Astrocyte (in vitro differentiated cells and primary cell): ENCODE results near the gene RNF123. TPM values are rescaled to one million over a fixed set of nuclear protein-coding genes. Genes with fewer than 3 reads are reported as not detected.

Experiments used
- DNase-seq: peaks from one replicate; pipeline ENCODE4 v3.0.0-alpha.2; 2010; ENCODE audit warnings: low read depth
- FAIRE-seq: peaks from 2 replicates; lab custom pipeline; 2011; peaks lifted over from hg19 to GRCh38; lab: Jason Lieb, UNC
- H2AFZ ChIP-seq: 2 replicates; pipeline ENCODE4 v1.6.0; 2012; ENCODE audit warnings: low read depth, low read length, inconsistent platforms
- H3K27ac ChIP-seq: 2 replicates; pipeline ENCODE4 v1.5.1; 2011; ENCODE audit warnings: low read depth, low read length, inconsistent platforms
- H3K27me3 ChIP-seq: 2 replicates; pipeline ENCODE4 v1.6.0; 2011; ENCODE audit warnings: low read length, inconsistent platforms; ENCODE audit not compliant: insufficient read depth
- H3K36me3 ChIP-seq: 2 replicates; pipeline ENCODE4 v1.5.1; 2011; ENCODE audit warnings: low read length, inconsistent platforms; ENCODE audit not compliant: insufficient read depth
- H3K4me1 ChIP-seq: 2 replicates; pipeline ENCODE4 v1.5.1; 2011; ENCODE audit warnings: low read length, inconsistent platforms; ENCODE audit not compliant: insufficient read depth
- H3K4me2 ChIP-seq: 2 replicates; pipeline ENCODE4 v1.6.0; 2012; ENCODE audit warnings: low read length, inconsistent platforms
- H3K4me3 ChIP-seq: 2 replicates; pipeline ENCODE4 v1.5.1; 2011; ENCODE audit warnings: low read depth, mild to moderate bottlenecking, low read length, inconsistent platforms; ENCODE audit not compliant: insufficient read depth
- H3K79me2 ChIP-seq: 2 replicates; pipeline ENCODE4 v1.6.0; 2012; ENCODE audit warnings: mild to moderate bottlenecking, low read length, inconsistent platforms; ENCODE audit not compliant: insufficient read depth
- H3K9ac ChIP-seq: 2 replicates; pipeline ENCODE4 v1.6.0; 2012; ENCODE audit warnings: mild to moderate bottlenecking, low read length, inconsistent platforms
- H3K9me3 ChIP-seq: 2 replicates; pipeline ENCODE4 v1.5.1; 2012; ENCODE audit warnings: low read depth, mild to moderate bottlenecking, low read length, inconsistent platforms; ENCODE audit not compliant: insufficient read depth
- H4K20me1 ChIP-seq: 2 replicates; pipeline ENCODE4 v1.6.0; 2012; ENCODE audit warnings: low read length, inconsistent platforms; ENCODE audit not compliant: insufficient read depth
- H3K27ac Mint-ChIP-seq: one replicate; pipeline ENCODE4 v1.8.0; 2021; ENCODE audit warnings: mild to moderate bottlenecking, mixed read lengths; ENCODE audit not compliant: unreplicated experiment
- H3K27me3 Mint-ChIP-seq: one replicate; pipeline ENCODE4 v1.8.0; 2021; ENCODE audit warnings: low read depth, mixed read lengths; ENCODE audit not compliant: unreplicated experiment
- H3K36me3 Mint-ChIP-seq: one replicate; pipeline ENCODE4 v1.8.0; 2021; ENCODE audit warnings: low read depth, mixed read lengths; ENCODE audit not compliant: unreplicated experiment
- H3K4me1 Mint-ChIP-seq: one replicate; pipeline ENCODE4 v1.8.0; 2021; ENCODE audit warnings: low read depth, mixed read lengths; ENCODE audit not compliant: unreplicated experiment
- H3K4me3 Mint-ChIP-seq: one replicate; pipeline ENCODE4 v1.8.0; 2021; ENCODE audit warnings: mild to moderate bottlenecking, moderate library complexity, mixed read lengths; ENCODE audit not compliant: unreplicated experiment
- H3K9me3 Mint-ChIP-seq: one replicate; pipeline ENCODE4 v1.8.0; 2021; ENCODE audit warnings: mild to moderate bottlenecking, mixed read lengths; ENCODE audit not compliant: unreplicated experiment
- EZH2 ChIP-seq: IDR thresholded peaks from 2 replicates; pipeline ENCODE4 v1.6.1; 2012; ENCODE audit warnings: mild to moderate bottlenecking, low read length, inconsistent platforms; ENCODE audit not compliant: insufficient read depth
- total RNA-seq: library from RNA; stranded (reverse); gene quantifications from 2 replicates; pipeline ENCODE4 v1.2.1, GENCODE V29; 2021
- TF ChIP-seq, protein P1 (sequence below): IDR thresholded peaks from 2 replicates; pipeline ENCODE4 v1.5.1; 2011; ENCODE audit warnings: low read depth, mild to moderate bottlenecking, inconsistent platforms, low read length, moderate library complexity; ENCODE audit not compliant: insufficient read depth

Gene RNF123
- total RNA-seq, 1 donor from 2014 or later, result 40.9 TPM

DNA sequence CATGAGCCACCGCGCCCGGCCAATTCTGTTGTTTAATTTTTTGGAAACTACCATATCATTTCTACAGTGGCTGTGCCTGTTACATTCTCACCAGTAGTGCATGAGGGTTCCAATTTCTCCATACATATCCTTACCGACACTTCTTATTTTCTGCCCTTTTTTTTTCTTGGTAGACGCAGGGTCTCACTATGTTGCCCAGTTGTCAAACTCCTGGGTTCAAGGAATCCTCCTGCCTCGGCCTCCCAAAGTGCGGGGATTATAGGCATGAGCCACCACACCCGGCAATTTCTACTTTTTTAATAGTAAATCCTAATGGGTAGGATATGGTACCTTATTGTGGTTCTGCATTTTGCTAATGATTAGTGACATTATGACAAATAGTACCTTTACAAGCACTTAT, 20.5 kb downstream of the RNF123 start:
- no peak for FAIRE-seq
- H3K4me1 Mint-ChIP-seq, result peaks cover 8% of the 10 kb centered on the region
- no peak for TF ChIP-seq EZH2
- TF ChIP-seq, protein P1, sequence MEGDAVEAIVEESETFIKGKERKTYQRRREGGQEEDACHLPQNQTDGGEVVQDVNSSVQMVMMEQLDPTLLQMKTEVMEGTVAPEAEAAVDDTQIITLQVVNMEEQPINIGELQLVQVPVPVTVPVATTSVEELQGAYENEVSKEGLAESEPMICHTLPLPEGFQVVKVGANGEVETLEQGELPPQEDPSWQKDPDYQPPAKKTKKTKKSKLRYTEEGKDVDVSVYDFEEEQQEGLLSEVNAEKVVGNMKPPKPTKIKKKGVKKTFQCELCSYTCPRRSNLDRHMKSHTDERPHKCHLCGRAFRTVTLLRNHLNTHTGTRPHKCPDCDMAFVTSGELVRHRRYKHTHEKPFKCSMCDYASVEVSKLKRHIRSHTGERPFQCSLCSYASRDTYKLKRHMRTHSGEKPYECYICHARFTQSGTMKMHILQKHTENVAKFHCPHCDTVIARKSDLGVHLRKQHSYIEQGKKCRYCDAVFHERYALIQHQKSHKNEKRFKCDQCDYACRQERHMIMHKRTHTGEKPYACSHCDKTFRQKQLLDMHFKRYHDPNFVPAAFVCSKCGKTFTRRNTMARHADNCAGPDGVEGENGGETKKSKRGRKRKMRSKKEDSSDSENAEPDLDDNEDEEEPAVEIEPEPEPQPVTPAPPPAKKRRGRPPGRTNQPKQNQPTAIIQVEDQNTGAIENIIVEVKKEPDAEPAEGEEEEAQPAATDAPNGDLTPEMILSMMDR, result no peak
- H3K27ac Mint-ChIP-seq, result no peak overlapping the region
- Histone ChIP-seq H4K20me1 (peaks cover 4% of the 10 kb centered on the region), H3K27me3 (no peaks in the 10 kb centered on the region), H3K4me3 (no peak overlapping the region), H2AFZ (no peak overlapping the region), H3K4me1 (no peaks in the 10 kb centered on the region), H3K4me2 (no peak overlapping the region), H3K79me2 (no peaks in the 10 kb centered on the region), H3K36me3 (no peaks in the 10 kb centered on the region), H3K9ac (no peak overlapping the region), H3K9me3 (no peaks in the 10 kb centered on the region), H3K27ac (no peak overlapping the region)
- no peak overlapping the region for H3K4me3 Mint-ChIP-seq
- no peaks in the 10 kb centered on the region for H3K9me3 Mint-ChIP-seq
- peaks cover 6% of the 10 kb centered on the region for H3K36me3 Mint-ChIP-seq
- H3K27me3 Mint-ChIP-seq, result no peaks in the 10 kb centered on the region
- no peak for DNase-seq

DNA sequence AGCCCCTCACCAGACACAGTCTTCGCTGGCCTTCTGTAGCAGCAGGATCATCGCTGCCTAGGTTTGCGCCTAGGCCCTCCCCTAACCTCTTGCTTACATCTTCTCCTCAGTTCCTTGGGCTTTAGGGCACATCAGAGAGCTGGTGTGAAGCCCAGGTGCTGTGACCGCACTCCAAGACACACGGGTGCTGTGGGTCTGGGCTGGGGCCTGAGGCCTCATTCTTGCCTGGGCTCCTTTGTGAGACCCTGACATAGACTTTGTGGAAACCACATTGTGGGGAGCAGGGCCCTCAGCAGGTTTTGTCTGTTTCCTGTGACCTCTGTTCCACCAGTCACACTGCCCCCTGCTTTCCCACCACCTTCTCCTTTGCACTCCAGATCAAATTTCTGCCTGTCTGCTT, 22.1 kb downstream of the RNF123 start:
- H3K4me3 Mint-ChIP-seq, result no peak overlapping the region
- no peak for DNase-seq
- peaks cover 8% of the 10 kb centered on the region for H3K4me1 Mint-ChIP-seq
- peaks cover 16% of the 10 kb centered on the region for H3K36me3 Mint-ChIP-seq
- Histone ChIP-seq H4K20me1 (peaks cover 10% of the 10 kb centered on the region), H2AFZ (no peak overlapping the region), H3K36me3 (no peaks in the 10 kb centered on the region), H3K9ac (no peak overlapping the region), H3K4me2 (no peak overlapping the region), H3K79me2 (no peaks in the 10 kb centered on the region), H3K27ac (no peak overlapping the region), H3K9me3 (no peaks in the 10 kb centered on the region), H3K4me3 (no peak overlapping the region), H3K27me3 (no peaks in the 10 kb centered on the region), H3K4me1 (no peaks in the 10 kb centered on the region)
- TF ChIP-seq EZH2, result no peak
- TF ChIP-seq, protein P1, result no peak
- H3K27me3 Mint-ChIP-seq, result no peaks in the 10 kb centered on the region
- H3K27ac Mint-ChIP-seq, result no peak overlapping the region
- no peak for FAIRE-seq
- H3K9me3 Mint-ChIP-seq, result no peaks in the 10 kb centered on the region

DNA sequence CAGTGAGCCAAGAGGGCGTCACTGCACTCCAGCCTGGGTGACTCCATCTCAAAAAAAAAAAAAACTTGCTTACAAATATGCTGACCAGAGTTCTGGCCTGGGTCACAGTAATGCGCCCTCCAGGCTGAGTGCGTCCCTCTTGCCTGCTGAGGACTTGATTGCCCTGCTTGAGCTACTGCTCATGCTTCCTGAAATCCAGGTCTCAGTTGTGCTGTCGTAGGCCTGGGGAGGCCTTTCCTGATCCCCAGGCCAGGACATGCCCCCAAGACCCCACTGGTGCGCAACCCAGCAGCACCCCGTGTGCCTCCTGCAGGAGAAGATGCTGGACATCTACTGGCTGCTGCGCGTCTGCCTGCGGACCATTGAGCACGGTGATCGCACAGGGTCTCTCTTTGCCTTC, 22.8 kb downstream of the RNF123 start:
- H3K4me1 ChIP-seq, result no peaks in the 10 kb centered on the region
- TF ChIP-seq EZH2, result no peak
- TF ChIP-seq, protein P1, result no peak
- Mint-ChIP-seq H3K27me3 (no peaks in the 10 kb centered on the region), H3K4me1 (peaks cover 4% of the 10 kb centered on the region), H3K27ac (no peak overlapping the region), H3K9me3 (no peaks in the 10 kb centered on the region), H3K4me3 (no peak overlapping the region), H3K36me3 (peaks cover 11% of the 10 kb centered on the region)
- no peaks in the 10 kb centered on the region for H3K79me2 ChIP-seq
- H3K9ac ChIP-seq, result no peak overlapping the region
- H3K9me3 ChIP-seq, result no peaks in the 10 kb centered on the region
- FAIRE-seq, result no peak
- no peak for DNase-seq
- no peak overlapping the region for H2AFZ ChIP-seq
- H3K4me2 ChIP-seq, result no peak overlapping the region
- H3K27me3 ChIP-seq, result no peaks in the 10 kb centered on the region
- H3K27ac ChIP-seq, result no peak overlapping the region
- no peaks in the 10 kb centered on the region for H3K36me3 ChIP-seq
- no peak overlapping the region for H3K4me3 ChIP-seq
- peaks cover 15% of the 10 kb centered on the region for H4K20me1 ChIP-seq
